HG03196 (cell line): Measurements from ENCODE around the gene MYB.

ENCODE experiments used
- ATAC-seq: cut with Tn5 transposase; IDR thresholded peaks from one replicate; pipeline ENCODE4 v1.9.1; 2021; ENCODE audit not compliant: unreplicated experiment

MYB gene

DNA sequence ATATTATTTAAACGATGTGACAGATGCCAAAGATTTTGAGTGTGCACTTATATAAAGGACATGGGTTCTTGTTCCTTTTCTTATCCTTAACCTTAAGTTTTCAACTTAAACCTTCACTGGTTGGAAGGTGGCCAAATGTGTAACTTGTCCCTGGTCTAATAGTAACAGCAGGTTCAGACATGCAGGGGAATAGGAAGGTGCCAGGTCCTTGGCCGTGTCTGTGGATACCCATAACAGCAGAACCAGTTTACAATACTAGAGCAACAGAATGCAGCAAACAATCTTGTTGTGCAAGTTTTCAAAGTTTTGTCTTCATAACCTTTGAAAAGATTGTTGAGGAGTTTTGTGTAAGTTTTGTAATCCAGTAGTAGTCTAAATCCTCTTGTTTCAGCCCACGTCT, 4.4 kb downstream of the MYB start:
- ATAC-seq = no peak

DNA sequence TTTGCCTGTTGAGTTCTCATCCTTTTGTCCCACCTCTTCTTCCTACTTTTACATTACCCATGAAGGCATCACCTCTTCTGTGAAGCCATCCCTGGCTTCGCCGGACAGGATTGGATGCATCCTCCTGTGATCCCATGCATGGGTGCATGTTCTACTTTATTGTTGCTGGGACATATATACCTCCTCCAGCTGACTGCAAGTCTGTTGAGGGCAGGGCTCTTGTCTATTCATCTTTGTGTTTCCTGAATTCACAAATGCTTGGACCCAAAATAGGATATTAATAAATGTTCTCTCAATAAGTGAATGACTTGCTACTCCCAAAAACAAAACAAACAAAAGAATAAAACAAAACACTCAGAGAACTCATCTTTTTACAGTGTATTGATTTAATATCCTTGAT, 5.1 kb downstream of the MYB start:
- no peak for ATAC-seq

DNA sequence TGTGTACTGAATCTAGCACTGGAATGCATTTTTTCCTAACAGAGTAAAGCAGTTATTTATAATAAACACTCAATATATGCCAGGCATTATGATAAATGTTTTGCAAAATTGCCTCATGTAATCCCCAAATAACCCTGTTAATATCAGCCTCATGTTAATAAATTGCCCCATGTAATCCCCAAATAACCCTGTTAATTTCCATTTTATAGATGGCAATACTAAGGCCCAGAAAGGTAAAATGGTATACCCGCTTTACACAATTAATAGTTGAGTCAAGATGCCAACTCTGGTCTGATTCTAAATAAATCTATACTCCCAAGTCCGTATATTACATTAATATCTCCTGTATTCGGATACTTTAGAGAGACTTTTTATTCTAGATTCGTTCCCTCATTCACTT, 6.3 kb downstream of the MYB start:
- no peak for ATAC-seq

DNA sequence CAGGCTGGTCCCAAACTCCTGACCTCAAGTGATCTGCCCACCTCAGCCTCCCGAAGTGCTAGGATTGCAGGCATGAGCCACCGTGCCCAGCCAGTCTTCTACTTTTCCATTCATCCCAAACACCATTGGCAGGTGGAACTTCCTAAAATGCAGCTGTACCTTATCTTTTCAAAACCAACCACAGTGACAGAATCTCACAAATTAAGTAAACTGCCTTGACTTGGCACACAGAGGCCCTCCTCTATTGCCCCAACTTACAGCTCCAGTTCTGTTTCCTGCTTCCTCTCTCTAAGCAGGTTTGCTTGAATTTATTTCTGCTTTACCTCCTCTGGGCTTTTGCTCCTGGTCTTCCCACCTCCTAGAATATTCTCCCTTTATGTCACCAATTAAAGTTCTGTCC, 7.6 kb downstream of the MYB start:
- no peak for ATAC-seq

DNA sequence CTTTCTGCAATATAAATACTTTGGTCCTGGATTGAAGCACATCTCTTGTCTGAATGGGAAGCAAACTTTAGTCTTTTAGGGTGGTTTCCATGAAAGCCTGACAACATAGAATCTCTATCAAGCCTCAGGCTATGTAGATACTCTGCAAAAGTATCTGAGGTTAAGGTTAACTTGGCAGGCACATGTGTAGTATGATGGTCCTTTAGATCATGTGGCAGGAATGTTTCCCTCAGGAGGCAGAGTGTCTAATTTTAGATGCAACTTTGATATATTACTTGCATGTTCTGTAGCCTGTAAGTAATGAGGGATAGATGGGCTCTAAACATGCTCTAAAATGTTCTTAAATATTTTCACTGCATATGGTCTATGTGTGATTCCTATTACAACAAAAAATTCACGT, 8.2 kb downstream of the MYB start:
- no peak for ATAC-seq

DNA sequence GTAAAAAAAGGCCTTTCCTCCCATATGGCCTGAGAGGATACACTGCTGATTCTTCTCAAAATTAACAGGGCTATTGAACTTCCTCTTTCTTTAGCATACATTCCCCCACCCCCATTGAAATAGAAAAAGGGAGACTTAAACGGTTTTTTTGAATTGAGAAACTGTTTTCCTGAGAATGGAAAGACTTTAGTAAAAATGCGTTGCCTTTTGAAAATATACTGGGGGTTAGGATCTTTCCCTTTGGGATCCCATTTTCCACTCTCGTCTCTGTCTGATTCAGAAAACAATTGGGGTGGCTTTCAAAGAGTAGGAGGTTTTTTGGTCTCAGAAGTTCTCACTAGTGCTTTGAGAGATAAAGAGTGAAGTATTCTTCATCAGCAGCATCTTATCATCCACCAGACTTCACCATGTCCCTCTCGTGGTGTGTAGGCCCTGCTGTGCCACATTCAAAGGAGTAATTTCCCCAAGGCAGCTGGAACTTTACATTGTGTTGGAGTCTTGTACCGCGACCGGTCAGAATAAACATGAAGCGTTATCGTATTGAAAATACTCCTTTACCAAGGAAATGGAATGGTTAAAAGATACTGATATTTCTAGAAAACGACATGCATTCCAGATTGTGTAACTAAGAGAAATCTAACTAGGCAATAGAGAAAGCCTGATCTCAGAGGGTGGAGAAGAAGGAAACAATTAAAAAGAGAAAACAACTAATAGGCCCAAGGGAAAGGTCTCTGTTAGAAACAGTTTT, 10.6 kb downstream of the MYB start:
- no peak for ATAC-seq

DNA sequence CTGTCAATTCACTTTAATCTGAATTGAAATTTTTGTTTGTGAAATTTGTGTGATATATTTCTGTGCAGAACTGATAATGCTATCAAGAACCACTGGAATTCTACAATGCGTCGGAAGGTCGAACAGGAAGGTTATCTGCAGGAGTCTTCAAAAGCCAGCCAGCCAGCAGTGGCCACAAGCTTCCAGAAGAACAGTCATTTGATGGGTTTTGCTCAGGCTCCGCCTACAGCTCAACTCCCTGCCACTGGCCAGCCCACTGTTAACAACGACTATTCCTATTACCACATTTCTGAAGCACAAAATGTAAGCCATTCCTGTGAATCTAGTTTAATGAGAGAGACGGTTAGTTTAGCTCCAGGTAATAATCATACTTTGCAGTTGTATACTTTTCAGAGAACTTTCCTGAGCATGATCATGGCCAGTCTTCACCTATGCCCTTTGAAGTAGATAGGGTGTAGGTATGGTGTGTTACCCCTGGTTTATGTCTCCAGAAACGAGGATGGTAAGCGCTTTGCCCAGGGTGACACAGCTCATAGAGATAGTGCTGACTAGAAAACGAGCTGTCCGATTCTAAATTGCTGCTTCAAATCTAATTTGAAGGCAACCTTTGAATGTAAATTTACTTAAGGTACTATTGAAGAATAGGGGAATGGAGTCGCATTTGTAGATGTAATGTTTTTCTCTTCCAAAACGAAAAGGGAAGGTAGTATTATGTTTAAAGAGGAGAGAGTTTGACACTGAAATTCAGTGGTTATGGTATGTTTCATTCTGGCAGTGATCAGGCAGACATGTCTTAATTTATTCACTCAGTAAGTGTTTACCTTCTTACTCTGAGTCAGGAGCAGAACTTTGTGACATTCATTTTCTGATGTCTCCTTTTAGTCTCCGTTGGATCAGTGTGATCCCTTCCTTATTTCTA, 11.4 kb downstream of the MYB start:
- no peak for ATAC-seq

DNA sequence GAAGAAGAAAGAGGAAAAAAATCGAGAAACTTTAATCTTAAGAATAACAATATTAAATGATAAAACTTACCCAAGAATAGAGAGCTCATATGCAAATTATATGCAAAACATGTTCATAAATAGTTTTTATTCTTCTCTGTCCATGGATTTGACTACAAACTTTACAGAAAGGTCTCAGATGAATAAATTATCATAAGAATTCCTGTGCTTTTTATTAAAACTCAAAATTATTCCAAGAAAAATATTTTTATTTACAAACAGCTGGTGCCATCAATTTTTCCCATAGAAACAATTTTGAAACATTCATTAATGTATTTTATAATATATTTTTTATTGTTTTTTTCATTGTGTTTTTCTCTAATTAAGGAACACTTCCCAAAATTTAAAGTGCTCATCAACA, 12.1 kb downstream of the MYB start:
- no peak for ATAC-seq

DNA sequence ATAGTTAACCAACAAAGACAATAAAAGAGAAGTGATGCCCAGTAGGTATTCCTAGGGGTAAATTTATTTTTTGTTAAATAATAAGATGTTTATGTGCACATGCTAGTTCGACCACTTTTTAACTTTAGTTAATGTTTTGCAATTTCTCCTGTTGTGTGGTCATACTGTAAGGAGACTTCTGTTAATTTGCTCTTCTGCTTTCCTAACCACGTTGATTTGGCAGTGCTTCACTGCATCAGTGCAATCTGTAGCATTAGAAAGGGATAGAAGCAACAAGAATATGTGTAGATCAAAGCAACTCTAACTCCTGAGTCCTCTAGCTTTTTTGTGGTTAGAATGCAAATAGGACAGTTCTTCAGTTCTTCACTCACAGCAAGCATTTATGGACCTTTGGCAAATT, 13.9 kb downstream of the MYB start:
- ATAC-seq = no peak

DNA sequence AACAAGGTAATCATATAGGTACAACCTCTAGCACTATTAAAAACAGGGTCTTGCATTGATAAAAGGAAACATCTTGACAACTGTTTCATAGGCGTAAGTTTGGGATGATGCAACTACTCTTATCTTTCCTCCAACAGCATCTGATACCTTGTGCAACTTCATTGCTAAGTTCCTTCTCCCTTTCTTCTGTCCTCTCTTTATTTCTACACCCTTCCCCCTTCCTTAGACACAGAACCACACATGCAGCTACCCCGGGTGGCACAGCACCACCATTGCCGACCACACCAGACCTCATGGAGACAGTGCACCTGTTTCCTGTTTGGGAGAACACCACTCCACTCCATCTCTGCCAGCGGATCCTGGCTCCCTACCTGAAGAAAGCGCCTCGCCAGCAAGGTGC, 14.4 kb downstream of the MYB start:
- ATAC-seq = no peak

DNA sequence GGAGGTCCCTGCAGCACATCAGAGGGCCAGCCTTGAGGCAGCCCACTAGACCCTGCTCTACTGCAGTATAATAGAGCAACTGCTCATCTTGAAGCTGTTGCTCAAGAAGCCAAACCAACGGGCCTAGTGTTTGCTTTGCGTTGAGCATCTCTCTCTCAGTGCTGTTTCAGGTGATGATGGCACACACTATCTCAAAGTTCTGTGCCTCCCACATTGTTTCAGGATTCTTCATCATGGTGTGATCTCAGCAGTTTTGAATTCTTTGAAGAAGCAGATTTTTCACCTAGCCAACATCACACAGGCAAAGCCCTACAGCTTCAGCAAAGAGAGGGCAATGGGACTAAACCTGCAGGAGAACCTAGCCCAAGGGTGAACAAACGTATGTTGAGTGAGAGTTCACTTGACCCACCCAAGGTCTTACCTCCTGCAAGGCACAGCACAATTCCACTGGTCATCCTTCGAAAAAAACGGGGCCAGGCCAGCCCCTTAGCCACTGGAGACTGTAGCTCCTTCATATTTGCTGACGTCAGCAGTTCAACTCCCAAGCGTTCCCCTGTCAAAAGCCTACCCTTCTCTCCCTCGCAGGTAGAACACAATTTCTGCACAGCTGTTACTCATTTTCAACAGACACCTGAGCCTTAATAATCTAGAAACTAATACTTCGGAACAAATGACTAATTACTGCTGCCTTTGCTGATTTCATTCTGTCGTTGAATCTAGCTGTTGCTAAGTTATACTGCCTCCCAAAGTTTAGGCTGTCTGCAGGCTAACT, 15.8 kb downstream of the MYB start:
- ATAC-seq = no peak

DNA sequence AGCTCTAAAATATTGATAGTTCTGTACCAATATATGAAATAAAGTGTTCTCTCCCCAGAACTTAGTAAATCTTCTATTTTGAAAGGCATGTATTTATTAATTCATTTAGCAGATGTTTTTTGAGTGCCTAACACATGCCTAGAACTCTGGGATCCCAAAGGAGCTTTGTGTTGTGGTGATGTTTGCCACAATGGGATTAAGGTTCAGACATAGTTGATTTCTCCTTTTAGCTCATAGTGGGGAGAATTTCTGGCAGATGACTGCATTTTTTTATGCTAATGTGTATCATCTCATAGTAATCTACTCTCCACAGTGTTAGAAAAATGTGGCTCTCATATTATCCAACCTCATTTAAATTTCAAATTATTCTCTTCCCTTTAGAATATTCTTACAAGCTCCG, 21.7 kb downstream of the MYB start:
- ATAC-seq = no peak

DNA sequence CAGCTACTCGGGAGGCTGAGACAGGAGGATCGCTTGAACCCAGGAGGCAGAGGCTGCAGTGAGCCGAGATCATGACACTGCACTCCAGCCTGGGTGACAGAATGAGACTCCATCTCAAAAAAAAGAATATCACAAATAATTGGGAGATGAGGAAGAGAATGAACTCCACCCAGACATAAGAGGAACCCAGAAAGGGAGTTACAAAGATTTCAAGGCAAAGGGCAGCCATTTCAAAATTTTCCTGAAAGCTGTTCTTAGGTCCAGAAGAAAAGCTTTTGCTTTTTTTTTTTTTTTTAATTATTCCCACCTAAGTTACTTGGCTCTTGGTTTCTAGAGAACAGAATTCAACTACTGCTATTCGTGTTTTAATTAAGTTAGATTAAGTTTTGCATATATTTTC, 23.8 kb downstream of the MYB start:
- no peak for ATAC-seq

DNA sequence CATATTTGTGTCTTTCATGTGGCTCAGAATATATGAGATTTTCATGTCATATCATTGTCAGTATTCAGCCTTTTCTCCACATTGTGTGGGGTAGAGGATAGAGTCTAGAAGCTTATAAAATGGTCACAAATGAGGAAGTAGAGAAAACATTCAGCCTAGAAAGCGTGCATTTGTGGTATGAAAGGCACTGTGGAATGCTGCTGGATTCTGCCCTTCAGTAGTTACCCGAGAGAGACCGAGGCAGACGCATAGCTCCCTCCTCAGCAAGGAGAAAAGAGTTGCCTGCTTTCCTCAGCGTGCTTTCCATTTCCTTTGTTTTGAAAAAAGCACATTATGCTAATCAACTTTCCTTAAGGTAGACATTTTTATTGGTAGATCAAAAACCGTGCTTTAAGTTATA, 28.7 kb downstream of the MYB start:
- ATAC-seq = no peak

DNA sequence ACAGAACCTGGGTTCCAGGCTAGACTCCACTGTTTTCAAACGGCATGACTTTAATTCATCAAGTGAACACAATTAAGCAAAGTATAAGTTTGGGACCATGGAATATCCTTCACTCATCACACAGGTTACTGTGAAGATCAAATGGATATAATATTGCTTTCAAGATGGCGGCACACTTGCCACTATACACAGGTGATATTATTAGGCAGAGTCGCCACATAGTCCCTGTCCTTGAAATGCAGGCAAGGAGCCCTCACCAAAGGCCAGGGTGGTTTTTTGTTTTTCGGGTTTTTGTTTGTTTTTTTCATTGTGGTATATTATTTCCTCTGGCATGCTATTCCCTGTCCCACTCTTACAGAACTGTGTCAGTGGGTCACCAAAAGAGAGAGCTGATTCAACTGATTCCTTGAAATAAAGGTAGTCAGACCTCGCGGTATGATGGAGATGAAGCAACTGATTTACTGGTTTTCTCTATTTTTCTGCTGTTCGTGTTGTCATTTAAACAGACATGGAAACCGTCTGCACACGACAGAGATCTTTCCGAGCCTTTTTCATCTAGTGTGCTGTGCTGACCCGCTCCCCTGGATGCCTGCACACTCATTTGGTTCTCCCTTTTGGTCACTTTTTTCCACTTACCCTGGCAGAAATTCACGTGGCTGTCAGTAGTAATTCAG, 29.7 kb downstream of the MYB start:
- no peak for ATAC-seq

DNA sequence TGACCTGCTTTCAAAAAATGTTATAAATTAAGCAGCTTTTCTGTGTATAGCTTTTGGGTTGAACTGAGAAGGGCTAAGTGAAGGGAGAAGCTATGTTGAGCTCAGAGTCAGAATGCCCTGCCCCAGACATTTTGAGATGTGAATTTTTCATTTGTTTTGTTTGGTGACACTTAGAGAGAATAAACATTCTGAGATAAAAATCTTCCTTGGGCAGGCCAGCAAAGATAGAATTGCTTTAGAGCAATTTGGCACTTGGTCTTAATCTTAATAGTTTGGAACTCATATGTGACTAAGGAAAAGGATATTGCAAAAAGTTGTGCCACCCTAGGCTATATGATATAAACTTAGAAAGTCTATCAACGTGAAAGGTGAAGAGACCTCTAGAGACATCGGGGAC, 30.2 kb downstream of the MYB start:
- ATAC-seq = no peak

DNA sequence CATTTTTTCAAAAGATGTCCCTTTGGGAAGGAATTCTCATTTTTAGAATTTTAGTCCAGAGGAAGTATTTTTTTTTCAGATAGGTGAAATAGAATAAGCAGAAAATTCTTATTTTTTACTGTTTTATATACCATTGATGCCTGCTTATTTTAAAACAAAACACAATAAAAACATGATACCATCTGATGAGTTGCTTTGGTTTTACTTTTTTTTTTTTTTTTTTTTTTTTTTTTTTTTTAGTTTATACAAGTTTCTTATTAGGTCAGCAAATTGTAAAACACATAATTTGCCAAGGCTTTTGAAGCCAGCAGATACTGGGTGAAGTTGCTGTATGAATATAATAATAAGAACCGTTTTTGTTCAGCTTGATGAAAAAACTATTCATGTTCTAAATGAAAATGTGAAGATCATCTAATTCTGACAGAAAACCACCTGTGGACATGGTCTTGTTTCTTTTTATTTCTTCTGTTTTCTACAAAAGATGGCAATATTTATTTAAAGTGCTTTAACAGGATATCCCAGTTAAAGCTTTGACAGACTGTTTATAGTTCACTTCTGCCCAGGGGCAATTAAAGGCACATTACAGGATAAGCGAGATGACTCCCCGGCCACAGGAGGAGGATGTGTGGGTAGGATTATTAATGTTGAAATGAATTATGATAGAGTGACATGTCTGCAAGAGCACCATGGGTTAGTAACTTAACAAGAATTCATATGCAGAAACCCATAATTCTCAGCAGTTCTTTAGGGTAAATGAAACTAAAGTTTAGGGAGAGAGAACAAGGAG, 31.1 kb downstream of the MYB start:
- no peak for ATAC-seq

DNA sequence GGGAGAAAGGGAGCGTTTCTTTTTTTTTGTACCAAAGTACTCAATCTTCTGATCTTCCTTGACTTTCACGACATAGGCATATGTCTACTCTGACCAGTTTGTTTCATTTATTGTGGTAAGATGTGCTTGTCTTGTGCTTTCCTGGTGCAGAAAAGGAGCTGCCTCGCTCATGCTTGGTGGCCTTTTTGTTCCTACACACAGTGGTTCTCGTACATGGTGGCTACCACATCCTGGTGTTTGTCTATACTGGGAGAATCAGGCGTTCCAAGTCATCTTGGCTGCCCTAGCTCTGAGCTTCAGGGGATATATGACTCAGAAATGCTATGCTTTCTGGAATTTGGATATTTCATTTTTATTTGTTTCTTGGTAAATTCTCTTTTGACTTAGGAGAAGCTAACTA, 31.8 kb downstream of the MYB start:
- ATAC-seq = no peak

DNA sequence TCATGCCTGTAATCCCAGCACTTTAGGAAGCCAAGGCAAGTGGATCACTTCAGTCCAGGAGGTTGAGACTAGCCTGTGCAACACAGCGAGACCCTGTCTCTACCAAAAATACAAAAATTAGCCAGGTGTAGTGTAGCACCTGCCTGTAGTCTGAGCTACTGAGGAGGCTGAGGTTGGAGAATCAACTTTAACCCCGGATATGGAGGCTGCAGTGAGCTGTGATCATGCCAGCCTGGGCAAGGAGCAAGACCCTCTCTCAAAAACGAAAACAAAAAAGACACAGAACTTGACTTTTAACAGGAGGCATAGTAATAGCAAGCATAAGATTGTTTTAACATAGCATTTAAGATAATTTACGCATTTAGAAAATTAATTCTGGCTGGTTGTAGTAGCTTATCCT, 32.5 kb downstream of the MYB start:
- ATAC-seq = no peak

DNA sequence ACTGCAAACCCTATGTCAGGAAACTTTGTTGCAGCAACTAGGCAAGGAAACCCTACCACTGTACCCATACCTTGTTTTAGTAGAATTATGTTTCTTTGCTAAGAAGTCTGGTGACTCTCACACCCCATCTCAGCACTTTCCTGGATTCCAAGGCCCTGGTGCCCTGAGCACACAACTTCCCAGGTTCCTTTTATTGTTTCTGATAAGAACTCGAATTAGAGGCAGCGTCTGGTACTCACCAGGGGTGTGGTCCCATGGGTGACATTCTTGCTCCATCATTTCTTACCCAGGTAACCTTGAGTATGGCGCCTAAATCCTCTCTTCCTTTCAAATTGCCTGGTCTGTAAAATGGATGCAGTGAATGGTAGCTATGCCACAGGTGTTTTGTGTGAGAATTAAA, 34.1 kb downstream of the MYB start:
- ATAC-seq = no peak
